SKM-1 (cell line): Measurements from ENCODE around the gene GRM4.

Experiments used
- DNase-seq: peaks from one replicate; lab custom pipeline; 2025; ENCODE audit not compliant: unreplicated experiment; lab: John Stamatoyannopoulos, UW

Gene GRM4

GRCh38 chr6:34143196-34143883, 2.5 kb downstream of the GRM4 start:
- no peak for DNase-seq

- no peak for DNase-seq
Measured at GRCh38 chr6:34142061-34142998, 3.6 kb downstream of the GRM4 start.

DNA sequence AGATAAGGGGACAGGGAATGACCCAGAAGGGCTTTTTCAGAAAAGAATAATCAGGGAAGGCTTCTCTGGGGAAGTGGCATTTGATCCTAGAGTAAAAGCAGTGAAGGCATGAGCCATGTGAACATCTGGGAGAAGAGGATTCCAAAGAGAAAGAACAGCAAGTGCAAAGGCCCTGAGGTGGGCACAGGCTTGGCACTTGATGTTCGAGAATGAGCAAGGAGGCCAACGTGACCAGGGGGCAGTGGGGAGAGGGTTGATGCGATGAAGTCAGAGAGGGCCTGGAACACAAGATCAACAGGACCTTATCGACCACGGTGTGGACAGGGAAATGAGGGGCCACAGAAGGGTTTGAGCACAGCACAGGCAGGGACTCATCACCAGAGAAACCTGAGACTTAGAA, 5.8 kb downstream of the GRM4 start:
- DNase-seq = no peak

DNA sequence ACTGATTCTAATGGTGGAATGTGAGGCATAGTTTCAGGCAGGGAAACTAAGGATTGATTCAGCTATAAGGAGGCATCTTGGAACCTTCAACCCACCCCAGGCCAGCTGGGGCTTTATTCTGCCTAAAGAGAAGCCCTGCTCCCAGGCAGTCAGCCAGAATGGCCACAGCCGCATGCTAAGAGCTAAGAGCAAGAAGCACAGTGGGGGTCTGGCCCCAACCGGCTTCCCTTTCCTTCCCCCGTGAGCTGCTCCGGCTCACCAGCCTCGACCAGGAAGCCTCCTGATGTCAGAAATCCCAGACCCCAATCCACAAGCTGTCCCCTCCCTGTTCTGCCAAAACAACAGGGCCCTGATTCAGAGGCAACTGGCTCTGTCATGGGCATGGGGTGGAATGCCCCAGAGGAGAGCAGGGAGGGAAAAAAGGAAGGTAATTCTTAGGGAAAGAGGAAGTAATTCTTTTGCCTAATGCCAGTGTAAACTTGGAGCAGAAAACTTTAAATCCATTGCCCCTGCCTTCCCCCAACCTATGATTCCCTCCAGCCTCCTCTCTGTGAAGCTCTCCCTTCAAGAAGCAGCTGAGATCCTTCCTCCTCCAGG, 6.9 kb downstream of the GRM4 start:
- DNase-seq = no peak

- no peak for DNase-seq
Measured at GRCh38 chr6:34138191-34138590, 7.7 kb downstream of the GRM4 start.

DNA sequence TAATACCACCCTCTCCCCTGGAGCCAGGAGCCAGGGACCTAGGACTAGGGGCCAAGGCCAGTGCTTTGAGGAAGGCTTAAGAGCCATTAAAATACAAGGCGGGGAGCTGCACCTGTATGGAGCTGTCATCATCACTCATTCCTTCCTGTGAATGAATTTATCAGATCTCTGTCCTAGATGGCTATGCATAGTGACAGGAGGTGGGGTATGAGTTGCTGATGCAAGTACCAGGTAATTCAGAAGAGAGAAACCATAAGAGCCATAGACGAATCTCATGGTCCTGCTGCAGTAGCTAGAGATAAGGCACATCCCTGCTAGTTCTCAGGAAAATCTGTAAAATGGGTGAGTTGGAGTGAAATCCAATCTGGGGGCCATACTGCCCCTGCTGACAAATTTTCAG, 10.3 kb downstream of the GRM4 start:
- no peak for DNase-seq

DNA sequence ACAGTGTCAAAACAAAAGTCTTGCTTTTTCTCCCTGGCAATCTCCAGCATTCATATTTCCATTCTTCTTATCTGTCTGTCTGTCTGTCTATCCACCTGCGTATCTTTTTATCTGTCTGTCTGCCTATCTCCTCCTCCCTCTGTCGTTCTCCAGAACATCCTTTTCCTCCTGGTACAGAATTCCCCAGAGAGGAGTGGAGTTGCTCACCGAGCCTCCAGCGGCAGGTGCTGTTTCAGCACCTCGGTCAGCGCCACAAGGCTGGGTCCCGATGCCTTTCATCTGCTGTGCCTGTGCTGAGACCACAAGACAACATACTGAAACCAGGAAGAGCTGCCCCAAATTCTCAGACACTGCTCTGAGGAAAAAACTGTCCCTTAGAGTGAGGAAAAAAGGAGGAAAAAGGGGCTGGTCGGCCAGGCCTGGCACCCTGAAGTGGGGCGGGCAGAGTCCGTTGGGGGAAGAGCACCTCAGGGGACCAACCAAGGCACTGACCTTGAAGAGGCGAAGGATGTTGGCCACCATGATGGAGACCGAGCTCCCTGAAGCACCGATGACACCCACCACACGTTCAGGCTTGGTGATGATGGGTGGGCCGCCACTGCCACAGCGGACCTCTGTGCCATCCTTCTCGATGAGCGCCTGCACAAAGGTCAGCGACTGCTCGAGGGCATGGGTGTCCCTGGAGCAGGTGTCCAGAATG, 13.3 kb downstream of the GRM4 start:
- DNase-seq = no peak

GRCh38 chr6:34131326-34132290, 14.3 kb downstream of the GRM4 start:
- no peak for DNase-seq

DNA sequence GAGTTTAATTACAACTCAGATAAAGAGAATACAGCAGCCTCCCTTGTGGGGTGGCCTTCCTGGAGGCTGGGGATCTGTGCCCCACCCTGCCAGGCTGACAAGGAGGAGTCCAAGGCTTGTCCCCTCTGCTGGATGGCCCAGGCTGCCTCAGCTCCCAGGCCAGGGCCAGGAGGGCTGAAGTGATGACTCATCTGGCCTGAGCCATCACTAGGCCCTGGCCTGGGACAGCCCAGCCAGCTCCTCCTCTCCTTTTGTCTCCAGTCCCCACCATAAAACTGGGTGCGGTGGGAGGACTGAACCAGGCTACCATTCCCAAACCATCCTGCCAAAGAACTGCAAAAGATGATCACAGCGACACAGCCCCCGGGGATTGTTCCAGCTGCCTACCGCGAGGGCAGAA, 15.0 kb downstream of the GRM4 start:
- DNase-seq = no peak

- DNase-seq = no peak
Measured at GRCh38 chr6:34129753-34130152, 16.1 kb downstream of the GRM4 start.

GRCh38 chr6:34128045-34128444, 17.8 kb downstream of the GRM4 start:
- DNase-seq = no peak

GRCh38 chr6:34126419-34126818, 19.5 kb downstream of the GRM4 start:
- DNase-seq = no peak

- no peak for DNase-seq
Measured at GRCh38 chr6:34125939-34126338, 19.9 kb downstream of the GRM4 start.

DNA sequence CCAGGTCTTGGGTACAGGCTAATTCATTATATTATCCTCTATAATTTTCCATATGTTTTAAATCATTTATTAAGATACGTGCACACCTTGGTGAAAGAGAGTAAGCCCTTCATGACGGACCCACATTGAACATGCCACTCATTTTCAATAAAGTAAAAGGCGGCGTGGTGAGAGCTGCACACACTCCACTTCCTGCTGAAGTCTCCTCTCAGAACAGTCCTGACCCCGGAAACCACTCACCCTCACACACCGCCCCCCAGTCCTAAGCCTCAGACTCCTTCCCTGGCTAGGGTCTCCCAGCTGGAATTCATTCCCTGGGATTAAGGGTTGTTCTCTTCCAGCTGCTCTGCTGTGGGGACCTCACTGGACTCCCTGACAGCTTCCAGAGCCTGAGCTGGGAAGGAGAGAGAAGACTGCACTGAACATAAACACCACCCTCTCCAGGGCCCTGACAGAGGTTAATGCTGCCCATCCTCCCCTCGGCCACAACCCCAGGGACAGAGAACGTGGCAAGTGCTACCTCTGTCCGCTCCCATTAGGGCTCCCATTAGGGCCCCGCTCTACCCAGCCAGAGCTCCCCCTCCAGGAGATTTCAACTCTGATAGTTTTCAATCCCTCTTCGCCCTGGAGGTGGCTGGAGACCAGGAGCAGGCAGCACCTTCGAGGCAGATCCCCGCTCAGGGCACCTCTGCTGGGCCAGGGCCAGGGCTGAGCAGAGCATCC, 24.8 kb downstream of the GRM4 start:
- DNase-seq = no peak

DNA sequence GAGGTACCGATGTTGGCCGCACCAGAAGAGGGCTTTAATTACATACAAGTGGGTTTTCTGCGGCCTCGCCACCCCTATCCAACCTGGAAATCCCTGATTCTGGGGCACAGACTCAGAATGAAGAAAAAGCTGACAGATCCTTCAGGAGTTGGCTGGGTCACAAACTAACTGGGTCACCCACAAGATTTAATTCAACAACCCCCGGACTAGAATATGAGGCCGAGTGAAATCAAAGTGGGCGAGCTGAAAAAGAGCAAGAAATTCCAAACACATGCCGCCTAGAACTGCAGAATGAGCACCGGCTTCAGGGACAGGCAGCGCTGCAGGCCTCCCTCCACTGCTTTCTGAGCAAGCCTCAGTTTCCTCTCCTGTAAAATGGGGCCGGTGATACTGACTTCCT, 30.0 kb downstream of the GRM4 start:
- no peak for DNase-seq

DNA sequence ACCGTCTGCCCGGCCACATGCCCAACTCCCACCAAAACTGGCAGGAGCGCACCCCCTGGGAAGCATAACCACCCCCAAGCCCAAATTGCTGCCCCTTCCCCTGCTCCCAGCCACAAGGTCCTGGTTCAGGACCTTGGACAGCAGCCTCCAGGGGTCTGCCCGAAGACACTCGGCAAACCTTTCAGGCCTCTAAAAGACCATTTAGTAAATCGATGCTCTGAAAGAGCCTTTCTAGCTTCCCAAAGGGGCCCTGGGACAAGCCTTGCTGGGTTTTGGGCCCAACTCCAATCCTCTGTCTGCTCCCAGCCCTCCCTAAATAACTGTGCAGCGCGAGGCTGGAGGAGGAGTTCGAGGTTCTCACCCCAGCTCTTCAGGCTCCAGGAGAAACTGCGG, 30.5 kb downstream of the GRM4 start:
- DNase-seq = no peak

DNA sequence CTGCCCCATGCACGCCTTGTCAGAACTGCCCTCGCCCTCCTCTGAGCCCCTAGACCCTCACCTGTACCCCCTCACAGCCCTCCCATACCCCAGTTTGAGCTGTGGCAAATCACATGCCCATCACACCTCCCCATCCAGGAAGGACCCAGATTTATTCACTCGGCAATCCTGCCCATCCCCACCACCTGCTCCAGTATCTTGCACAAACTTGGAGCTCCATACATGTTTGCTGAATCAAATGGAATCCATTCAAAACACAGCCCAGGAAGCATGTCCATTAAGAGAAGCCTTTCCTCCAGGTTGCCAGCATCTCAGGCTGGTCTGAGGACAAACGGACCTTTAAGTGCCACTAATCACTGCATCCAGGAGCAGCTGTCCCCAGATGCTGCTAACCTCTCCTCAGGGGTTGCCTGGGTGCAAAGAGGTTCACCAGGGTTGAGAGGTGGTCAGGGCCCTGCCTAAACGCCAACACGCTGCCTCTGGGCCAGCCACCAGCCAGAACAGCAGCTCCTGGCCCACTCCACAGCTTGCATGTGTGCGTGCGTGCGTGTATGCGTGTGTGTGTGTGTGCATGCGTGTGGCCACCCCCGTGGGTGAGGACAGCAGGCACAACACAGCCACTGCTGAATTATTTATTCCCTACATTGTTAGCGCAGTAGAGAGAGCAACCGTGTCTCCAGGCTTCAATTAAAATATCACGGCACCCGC, 31.0 kb downstream of the GRM4 start:
- no peak for DNase-seq

DNA sequence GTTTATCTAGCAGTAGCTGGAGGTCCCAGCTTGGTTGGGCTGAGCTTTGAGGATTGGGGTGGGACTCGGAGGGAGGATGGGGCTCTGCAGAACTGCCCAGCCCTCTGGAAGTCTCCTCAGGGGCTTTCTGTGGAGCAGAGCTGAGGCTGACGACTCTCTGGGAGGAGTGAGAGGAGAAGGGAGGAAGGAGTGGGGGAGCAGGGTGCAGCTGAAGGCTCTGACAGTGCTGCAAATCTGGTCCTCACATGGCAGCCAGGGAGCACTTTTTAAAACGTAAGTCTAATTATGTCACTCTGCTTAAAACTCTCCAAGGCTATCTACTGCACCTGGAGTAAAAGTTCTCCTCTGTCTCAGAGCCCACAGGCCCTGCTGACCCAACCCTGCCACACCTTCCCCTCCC, 32.4 kb downstream of the GRM4 start:
- no peak for DNase-seq

DNA sequence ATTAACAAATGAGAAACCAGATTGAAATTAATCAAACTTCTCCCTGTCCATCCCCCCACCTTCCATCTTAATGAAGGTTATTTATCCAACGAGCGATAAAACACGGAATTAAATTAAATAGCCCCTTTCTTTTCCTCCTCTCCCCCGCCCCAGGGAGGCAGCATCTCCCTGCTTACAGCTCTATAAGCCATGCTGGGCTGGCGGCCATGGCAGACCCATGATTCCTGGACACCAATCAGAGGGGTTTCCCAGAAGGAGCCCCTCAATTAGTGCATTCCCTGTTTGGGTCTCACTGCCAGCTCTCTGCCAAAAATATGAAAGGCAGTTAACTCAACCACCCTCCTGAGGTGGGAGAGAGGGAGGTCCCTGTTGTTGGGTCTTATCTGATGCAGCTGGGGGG, 33.8 kb downstream of the GRM4 start:
- no peak for DNase-seq
